Kidney capillary endothelial cell (primary cell): ENCODE data around the gene TOX2.

Experiments
- DNase-seq: peaks from one replicate; pipeline ENCODE4 v3.0.0-alpha.2; 2018; ENCODE audit warnings: low spot score

The TOX2 gene, protein sequence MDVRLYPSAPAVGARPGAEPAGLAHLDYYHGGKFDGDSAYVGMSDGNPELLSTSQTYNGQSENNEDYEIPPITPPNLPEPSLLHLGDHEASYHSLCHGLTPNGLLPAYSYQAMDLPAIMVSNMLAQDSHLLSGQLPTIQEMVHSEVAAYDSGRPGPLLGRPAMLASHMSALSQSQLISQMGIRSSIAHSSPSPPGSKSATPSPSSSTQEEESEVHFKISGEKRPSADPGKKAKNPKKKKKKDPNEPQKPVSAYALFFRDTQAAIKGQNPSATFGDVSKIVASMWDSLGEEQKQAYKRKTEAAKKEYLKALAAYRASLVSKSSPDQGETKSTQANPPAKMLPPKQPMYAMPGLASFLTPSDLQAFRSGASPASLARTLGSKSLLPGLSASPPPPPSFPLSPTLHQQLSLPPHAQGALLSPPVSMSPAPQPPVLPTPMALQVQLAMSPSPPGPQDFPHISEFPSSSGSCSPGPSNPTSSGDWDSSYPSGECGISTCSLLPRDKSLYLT

DNA sequence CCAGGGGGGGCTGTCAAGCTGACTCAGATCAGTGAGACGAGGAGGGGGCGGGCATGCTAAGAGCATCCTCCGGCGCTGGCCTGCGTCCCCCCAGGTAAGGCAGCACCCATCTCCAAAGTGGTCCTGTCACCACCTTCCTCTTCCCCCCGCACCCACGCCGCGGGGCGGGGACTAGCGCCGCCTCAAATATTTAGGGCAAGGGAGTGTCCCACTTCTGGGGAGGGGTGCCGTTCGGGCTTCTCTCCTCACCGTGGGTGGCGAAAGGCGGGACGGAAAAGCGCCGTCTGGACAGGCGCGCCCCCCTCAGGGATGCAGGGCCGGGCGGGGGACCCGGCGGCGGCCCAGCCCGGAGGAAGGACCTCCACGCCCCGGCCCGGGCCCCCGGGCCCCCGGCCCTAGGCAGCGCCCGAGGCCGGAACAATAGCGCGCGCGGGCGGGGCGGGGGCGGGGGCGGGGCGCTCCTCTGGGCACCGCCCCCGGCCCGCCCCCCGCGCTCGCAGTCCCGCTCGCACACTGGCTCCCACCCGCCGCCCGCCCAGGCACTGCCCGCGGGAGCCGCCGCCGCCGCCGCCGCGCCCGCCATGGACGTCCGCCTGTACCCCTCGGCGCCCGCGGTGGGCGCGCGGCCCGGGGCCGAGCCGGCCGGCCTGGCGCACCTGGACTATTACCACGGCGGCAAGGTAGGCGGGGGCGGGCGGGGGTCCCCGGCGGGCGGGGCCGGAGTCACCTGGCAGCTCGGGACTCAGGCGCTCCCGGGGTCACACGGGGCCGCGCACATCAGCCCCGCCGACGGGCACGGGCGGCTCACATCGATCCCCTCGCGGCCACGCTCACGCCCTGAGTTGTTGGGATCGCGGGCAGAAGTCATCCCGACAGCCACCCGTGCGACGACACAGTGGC, at the start of gene TOX2:
Gene TOX2, plus strand, starts transcription at position 542 of the 900 bp plus-strand sequence. Its CDS starts 40 bp downstream, at position 582.
- DNase-seq: no peak

DNA sequence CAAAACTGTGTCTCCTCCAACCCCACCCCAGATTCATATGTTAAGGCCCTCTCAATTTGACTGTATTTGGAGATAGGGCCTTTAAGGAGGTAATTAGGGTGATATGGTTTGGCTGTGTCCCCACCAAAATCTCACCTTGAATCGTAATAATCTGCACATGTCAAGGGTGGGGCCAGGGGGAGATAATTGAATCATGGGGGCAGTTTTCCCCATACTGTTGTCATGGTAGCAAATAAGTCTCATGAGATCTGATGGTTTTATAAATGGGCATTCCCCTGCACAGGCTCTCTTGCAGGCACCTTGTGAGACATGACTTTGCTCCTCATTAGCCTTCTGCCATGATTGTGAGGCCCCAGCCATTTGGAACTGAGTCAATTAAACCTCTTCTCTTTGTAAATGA, 46.6 kb upstream of the TOX2 start:
- DNase-seq: no peak

- no peak for DNase-seq
Observed at GRCh38 chr20:43870484-43870883, 44.2 kb upstream of the TOX2 start.

DNA sequence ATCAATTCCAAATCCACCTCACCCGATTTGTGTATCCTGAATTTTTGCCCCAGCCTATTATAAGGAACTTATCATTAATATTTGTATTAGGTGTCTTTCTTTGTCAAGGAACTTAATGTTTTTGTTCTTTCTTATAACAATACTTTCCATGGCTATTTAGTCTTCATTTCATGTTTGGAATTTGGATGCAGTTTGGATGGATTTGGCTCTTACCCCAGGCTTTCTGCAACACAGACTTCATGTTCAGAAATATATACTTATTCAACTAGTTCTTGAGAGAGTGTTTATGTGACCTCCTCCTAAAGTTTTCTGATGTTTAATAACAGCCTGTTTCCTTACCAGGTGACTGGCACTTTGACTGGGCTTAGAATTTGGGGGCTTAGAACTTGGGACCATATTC, 35.9 kb upstream of the TOX2 start:
- DNase-seq: no peak

GRCh38 chr20:43893930-43894329, 20.7 kb upstream of the TOX2 start:
- no peak for DNase-seq

DNA sequence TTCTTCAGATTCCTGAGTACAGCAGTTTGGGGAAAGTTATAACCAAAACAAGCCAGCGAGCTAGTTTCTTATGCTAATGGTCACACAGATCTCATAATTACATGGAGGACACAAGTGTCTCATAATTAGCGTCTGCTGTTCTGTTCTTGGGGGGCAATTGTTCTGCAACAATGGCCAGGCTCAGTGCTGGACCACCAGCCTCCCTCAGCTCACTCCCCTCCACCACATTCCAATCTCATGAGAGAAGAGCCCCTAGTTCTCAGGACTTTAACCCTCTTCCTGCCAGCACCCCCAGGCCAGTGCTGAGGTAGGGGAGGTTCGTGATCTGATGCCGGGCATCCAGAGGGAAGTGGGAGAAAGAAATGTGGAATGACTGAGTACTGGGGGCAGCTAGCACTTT, 20.2 kb upstream of the TOX2 start:
- DNase-seq: no peak

- no peak for DNase-seq
Observed at GRCh38 chr20:43895235-43895634, 19.4 kb upstream of the TOX2 start.

- no peak for DNase-seq
Observed at GRCh38 chr20:43899274-43900120, 15.2 kb upstream of the TOX2 start.

DNA sequence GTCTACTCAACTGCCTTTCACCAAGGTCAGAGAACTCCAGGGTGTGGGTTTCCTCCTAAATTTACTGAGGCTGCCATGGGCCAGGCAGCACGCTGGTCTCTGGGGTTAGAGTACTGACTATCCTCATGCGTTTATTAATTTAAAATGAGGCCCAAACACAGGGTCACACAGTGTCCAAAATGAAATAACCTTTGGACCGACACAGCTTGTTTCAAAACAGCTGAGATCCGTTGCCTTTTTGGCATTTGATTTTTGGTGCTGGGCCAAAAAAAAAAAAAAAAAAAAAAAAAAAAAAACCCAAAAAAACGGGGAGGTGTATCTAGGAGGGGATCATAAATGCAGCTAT, 14.6 kb upstream of the TOX2 start:
- DNase-seq: no peak

DNA sequence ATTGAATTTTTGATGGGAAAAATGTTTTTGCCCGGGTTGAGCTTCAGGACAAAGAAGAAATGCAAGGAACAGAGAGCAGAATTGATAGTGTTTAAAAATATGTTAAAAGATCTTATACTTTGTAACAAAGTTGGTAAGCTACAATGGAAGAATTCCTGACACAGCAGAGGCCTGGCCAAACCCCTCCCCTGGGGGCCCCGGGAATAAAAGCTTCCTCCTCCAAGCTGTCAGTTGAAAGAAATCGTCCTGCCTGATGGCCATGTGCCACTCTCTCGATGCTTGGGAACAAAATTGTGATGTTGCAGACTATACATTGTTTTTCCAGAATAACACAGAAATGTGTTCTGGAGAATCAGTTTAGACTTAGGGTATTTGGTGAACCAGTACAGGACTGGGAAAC, 14.2 kb upstream of the TOX2 start:
- no peak for DNase-seq

GRCh38 chr20:43901296-43901695, 13.4 kb upstream of the TOX2 start:
- DNase-seq: no peak

GRCh38 chr20:43903953-43904826, 10.5 kb upstream of the TOX2 start:
- DNase-seq: no peak

DNA sequence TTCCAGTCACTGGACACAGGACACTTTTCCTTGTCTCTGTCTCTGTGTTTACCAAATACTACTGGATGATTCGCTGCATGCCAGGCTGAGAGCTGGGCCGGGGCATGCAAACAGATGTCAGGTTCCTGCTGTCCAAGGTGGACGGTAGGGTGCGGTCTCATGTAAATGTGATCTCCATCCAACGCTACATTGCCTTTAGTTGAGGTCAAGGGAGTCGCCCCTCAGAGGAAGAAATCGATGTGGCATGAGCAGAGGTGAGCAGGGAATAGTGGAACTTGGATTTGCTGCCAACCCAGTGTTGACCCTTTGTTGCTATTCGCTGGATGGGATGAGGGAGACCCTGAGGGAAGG, 9.8 kb upstream of the TOX2 start:
- no peak for DNase-seq

GRCh38 chr20:43906505-43907034, 8.1 kb upstream of the TOX2 start:
- no peak for DNase-seq

- no peak for DNase-seq
Observed at GRCh38 chr20:43909211-43909610, 5.4 kb upstream of the TOX2 start.

GRCh38 chr20:43909720-43910119, 4.9 kb upstream of the TOX2 start:
- DNase-seq: no peak

GRCh38 chr20:43910564-43910963, 4.1 kb upstream of the TOX2 start:
- DNase-seq: no peak

DNA sequence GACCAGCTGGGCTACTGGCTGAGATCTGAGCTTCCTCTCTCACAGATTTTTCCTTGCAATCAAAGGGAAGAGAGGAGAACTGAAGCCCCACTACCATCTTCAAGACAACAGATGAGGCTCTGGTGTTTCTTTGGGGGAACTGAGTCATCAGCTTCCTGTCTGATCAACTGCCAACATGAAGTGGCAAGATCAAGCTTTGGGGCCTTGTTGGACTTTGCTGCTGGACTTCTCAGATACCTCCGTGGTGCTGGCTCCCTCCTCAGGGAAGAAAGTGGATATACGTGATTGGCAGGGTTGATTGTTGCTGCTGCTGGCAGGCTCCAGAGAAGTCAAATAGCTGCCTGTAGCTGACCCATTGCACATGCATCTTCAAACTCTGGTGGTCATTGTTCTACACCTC, 3.6 kb upstream of the TOX2 start:
- peak; percentile 81 for DNase-seq

- DNase-seq: no peak
Observed at GRCh38 chr20:43913291-43914025, 1.2 kb upstream of the TOX2 start.
